Testis (tissue), 3 donors: ENCODE data around the gene LCNL1. TPM values are rescaled to one million over a fixed set of nuclear protein-coding genes. Genes with fewer than 3 reads are reported as not detected.

ENCODE experiments used
- DNase-seq: peaks from one replicate; pipeline ENCODE4 v3.0.0-alpha.2; 2019
- H3K27ac ChIP-seq, 2 donors: fragments of 200-600 bp; sonication (generic); one replicate each; pipeline ENCODE4 v1.5.1; 2019
- H3K27me3 ChIP-seq: fragments of 200-600 bp; sonication (generic); one replicate; pipeline ENCODE4 v1.5.1; 2019
- H3K36me3 ChIP-seq: fragments of 200-600 bp; sonication (generic); one replicate; pipeline ENCODE4 v1.5.1; 2017; ENCODE audit warnings: low read depth; ENCODE audit errors: missing control alignments
- H3K4me1 ChIP-seq: fragments of 200-600 bp; sonication (generic); one replicate; pipeline ENCODE4 v1.5.1; 2019
- H3K4me3 ChIP-seq, 2 donors: fragments of 200-600 bp; sonication (generic); one replicate each; pipeline ENCODE4 v1.5.1; 2017 to 2019
- H3K9me3 ChIP-seq: fragments of 200-600 bp; sonication (generic); one replicate; pipeline ENCODE4 v1.5.1; 2017
- POLR2A ChIP-seq: fragments of 450-650 bp; IDR thresholded peaks from one replicate; pipeline ENCODE4 v1.6.1; 2017; ENCODE audit warnings: antibody characterized with exemption, mild to moderate bottlenecking, moderate library complexity
- WGBS, 2 donors: methylation state at CpG; one replicate each; pipeline ENCODE4 v1.1.5; 2018; 5-methylcytosine and 5-hydroxymethylcytosine counted together
- intact Hi-C: fragments of 100-400 bp; cut with DNase I; formaldehyde crosslinking; loops from one replicate; pipeline ENCODE4 v1.15.1; 2023; ENCODE audit warnings: low total_unique reads
- polyA plus RNA-seq: library from polyadenylated mRNA; stranded (reverse); fragments of 350-450 nt; fragmentation: Illumina TruSeq; extraction: RNeasy Lipid Tissue Mini Kit (QIAGEN cat#74804); gene quantifications from one replicate; pipeline ENCODE4 v1.2.3, GENCODE V29; 2014; ENCODE audit warnings: low read depth, low replicate concordance; ENCODE audit not compliant: insufficient read depth
- total RNA-seq, 2 donors: library from RNA; depleted of rRNA; stranded (reverse); fragments of >200 nt; gene quantifications; one replicate each; pipeline ENCODE4 v1.2.3, GENCODE V29; 2016
- TF ChIP-seq, protein P1 (sequence below), 3 experiments: fragments of 450-650 bp in 2 of 3; fragments of 200-600 bp in 1 of 3; sonication (generic) in 1 of 3; IDR thresholded peaks; one replicate each; pipeline ENCODE4 v1.5.1; 2016 to 2019; ENCODE audit warnings: antibody characterized with exemption in 3 of 3, mild to moderate bottlenecking in 2 of 3, moderate library complexity in 1 of 3

Gene LCNL1
- total and polyA plus RNA-seq, 3 donors from 2014 or later, result 17.5 to 131 (median 59.3) TPM

GRCh38 chr9:136947028-136947891, 35.5 kb upstream of the LCNL1 start:
- H3K36me3 ChIP-seq, result no peaks in the 10 kb centered on the region
- no peaks in the 10 kb centered on the region for H3K9me3 ChIP-seq
- 66 to 88% methylated on average over 6 to 26 of the region's 26 CpGs for WGBS, 2 donors
- H3K27ac ChIP-seq, result peak overlapping the region; percentile 26 to 50
- no peak for DNase-seq
- H3K4me1 ChIP-seq, result peaks cover 60% of the 10 kb centered on the region
- TF ChIP-seq, protein P1, sequence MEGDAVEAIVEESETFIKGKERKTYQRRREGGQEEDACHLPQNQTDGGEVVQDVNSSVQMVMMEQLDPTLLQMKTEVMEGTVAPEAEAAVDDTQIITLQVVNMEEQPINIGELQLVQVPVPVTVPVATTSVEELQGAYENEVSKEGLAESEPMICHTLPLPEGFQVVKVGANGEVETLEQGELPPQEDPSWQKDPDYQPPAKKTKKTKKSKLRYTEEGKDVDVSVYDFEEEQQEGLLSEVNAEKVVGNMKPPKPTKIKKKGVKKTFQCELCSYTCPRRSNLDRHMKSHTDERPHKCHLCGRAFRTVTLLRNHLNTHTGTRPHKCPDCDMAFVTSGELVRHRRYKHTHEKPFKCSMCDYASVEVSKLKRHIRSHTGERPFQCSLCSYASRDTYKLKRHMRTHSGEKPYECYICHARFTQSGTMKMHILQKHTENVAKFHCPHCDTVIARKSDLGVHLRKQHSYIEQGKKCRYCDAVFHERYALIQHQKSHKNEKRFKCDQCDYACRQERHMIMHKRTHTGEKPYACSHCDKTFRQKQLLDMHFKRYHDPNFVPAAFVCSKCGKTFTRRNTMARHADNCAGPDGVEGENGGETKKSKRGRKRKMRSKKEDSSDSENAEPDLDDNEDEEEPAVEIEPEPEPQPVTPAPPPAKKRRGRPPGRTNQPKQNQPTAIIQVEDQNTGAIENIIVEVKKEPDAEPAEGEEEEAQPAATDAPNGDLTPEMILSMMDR (IDR thresholded peaks at IDR 0.05), result no peak
- TF ChIP-seq POLR2A, result no peak
- no peaks in the 10 kb centered on the region for H3K27me3 ChIP-seq
- H3K4me3 ChIP-seq, result no peak overlapping the region
- intact Hi-C loops, result no loop called here

DNA sequence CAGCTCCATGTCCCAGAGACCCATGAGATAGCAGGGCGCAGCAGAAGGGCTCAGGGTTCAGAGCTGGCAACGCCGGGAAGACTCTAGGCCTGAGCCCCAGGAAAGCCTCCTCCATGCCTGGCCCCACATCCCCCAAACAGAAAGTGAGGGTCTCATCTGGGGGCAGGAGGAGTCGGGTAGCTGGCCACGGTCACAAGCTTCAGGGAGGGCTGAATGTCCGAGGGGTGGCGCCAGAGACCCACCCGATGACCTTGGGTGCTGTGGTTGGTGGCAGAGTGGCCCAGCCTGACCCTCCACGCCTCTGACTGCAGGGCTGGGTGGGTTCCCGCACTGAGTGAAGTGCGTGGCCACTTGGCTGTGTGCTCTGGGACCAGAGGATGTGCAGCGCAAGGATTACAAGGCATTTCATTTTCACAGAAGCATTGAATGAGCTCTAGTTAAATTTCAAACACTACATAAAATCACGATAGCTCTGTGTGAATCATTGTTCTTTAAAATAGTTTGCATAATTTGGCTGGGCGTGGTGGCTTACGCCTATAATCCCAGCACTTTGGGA, 34.8 kb upstream of the LCNL1 start:
- Histone ChIP-seq H3K27me3 (no peaks in the 10 kb centered on the region), H3K4me3 (no peak overlapping the region), H3K27ac (peak overlapping the region; percentile 26 to 50), H3K9me3 (no peaks in the 10 kb centered on the region), H3K36me3 (no peaks in the 10 kb centered on the region), H3K4me1 (peaks cover 64% of the 10 kb centered on the region)
- 36 to 52% methylated on average over 11 to 15 of the region's 15 CpGs for WGBS, 2 donors
- TF ChIP-seq, protein P1 (IDR thresholded peaks at IDR 0.05), result peak; percentile 36 to 40 (median 36)
- no peak for TF ChIP-seq POLR2A
- DNase-seq, result peak; percentile 71
- intact Hi-C loops, result no loop called here

DNA sequence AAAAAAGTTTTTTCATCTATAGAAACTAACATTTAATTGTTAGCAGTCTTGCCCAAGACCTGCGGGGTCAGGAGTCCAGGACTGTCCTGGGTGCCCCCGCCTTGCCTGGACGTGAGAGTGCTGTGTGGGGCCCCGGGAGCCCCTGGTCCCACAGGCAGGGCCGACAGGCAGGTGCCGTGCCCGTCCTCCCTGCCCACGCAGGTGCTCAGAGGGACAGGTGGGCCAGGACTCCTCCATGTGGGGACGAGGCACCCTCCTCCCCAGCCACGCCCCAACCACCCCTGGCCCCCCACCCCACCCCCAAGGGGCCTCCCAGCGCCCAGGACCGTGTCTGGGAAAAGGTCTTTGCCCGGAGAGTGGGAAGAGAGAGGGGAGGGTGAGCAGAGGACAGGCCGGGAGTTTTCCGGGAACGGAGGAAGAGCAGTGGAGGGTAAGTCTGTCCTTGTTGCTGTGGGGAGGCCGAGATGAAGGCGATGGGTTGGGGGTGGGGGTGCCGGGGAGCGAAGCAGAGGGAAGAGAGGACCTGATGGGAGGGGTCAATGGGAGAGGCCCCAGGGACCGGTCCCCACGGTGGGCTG, 33.5 kb upstream of the LCNL1 start:
- no peaks in the 10 kb centered on the region for H3K27me3 ChIP-seq
- H3K4me1 ChIP-seq, result peaks cover 58% of the 10 kb centered on the region
- no peak for TF ChIP-seq POLR2A
- TF ChIP-seq, protein P1 (IDR thresholded peaks at IDR 0.05), result no peak
- WGBS, 2 donors, result 9 to 13% methylated on average over 22 of the region's 22 CpGs
- peak overlapping the region; percentile 70 for H3K27ac ChIP-seq
- H3K36me3 ChIP-seq, result no peaks in the 10 kb centered on the region
- peak overlapping the region; percentile 61 to 75 for H3K4me3 ChIP-seq
- DNase-seq, result no peak
- H3K9me3 ChIP-seq, result no peaks in the 10 kb centered on the region
- intact Hi-C loops, result no loop called here

- Histone ChIP-seq H3K27me3 (no peaks in the 10 kb centered on the region), H3K4me1 (peaks cover 56% of the 10 kb centered on the region), H3K9me3 (no peaks in the 10 kb centered on the region), H3K36me3 (no peaks in the 10 kb centered on the region), H3K27ac (peak overlapping the region; percentile 70), H3K4me3 (peak overlapping the region; percentile 61 to 75)
- intact Hi-C loops, result no loop called here
- TF ChIP-seq, protein P1 (IDR thresholded peaks at IDR 0.05), result peak in 2 of 3 experiments; percentile 9 to 12
- peak; percentile 17 for TF ChIP-seq POLR2A
- peak; percentile 97 for DNase-seq
- WGBS, 2 donors, result 0 to 5% methylated on average over 3 to 50 of the region's 63 CpGs
Measured at GRCh38 chr9:136949817-136950655, 32.8 kb upstream of the LCNL1 start.
